Activated CD4-positive, alpha-beta T cell treated with anti-CD3 and anti-CD28 coated beads for 4 hours (primary cell): ENCODE measurements around the gene ETS1.
"Not testable (repeated sequence)": the region's sequence is repeated elsewhere in the genome, so short reads cannot be mapped to it uniquely, and the experiment has no call there.

Source experiments
- DNase-seq, 2 donors: peaks; one replicate each; pipeline ENCODE4 v3.0.0-alpha.2; 2020

The ETS1 gene

GRCh38 chr11:128458321-128458720 is 129.0 kb downstream of the ETS1 start:
- DNase-seq: no peak

- no peak for DNase-seq
Observed at GRCh38 chr11:128457874-128458273, 129.5 kb downstream of the ETS1 start.

- DNase-seq: no peak
Observed at GRCh38 chr11:128456566-128457268, 130.6 kb downstream of the ETS1 start.

DNA sequence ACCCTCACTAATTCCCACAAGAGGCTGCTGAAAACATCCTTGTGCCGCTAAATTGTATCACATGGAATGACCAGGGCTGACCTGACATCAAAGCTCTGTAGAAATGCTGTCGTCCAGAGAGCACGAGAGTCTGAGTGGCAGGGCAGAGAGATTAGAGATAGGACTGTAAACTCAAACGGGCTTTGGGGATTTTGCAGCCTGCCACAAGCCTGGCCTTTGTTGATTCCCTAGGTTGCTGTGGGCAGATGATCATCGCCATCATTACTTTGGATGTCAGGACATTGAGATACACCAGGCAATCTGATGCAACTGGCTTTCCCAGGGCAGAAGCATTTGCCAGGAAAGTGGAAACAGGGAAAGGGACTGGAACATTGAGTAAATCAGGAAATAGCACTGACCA is 131.6 kb downstream of the ETS1 start:
- DNase-seq: no peak

DNA sequence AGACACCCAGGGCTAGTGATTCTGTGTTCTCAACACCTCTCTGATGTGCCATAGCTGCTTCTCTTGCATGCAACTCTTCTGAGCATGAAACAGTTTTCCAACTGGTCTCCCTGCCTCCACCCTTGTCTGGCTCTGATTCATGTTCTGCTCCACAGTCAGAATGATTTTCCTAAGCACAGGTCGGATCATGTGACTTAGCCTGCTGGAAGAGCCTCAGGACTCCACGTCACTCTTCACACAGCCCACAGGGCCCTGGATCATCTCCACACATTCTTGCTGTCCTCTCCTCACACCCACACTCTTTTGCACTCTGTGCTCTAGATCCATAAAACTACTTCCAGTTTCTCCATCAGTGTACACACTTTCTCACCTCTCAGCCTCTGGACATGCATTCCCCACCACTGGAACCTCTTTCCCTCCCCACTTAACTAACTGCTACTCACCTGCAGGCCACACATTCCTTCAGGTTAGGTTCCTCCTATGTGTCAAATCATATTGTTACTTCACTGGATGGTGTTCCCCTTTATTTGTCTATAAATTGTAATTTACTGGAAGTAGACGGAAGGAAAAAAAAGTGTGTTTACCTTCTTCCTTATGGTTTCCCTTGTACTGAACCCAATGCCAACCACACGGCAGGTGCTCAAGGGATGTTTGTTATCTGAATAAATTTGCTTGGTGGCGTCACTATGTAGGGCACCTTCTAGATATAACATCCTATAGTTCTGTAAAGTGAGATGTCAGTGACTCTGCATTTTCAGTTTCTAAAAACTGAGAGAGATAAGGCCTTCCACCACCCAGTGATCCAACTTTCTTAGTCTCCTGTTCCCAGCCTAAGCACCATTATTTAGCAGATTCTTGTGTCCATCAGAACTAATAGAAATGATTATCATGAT is 133.7 kb downstream of the ETS1 start:
- DNase-seq: no peak

- DNase-seq: no peak
Observed at GRCh38 chr11:128451652-128452470, 135.5 kb downstream of the ETS1 start.

- no peak for DNase-seq
Observed at GRCh38 chr11:128450882-128451651, 136.3 kb downstream of the ETS1 start.

DNA sequence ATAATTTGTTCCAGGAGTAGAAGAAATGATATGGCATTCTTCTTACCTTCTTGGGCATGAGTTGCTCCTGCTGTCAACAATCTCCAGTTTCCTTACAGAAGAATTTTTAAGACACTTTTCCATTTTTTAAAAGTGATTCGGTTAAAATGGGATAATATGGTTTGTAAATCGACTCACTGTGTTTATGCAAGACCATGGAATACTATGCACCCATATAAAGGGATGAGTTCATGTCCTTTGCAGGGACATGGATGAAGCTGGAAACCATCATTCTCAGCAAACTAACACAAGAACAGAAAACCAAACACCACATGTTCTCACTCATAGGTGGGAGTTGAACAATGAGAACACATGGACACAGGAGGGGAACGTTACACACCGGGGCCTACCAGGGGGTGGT is 136.9 kb downstream of the ETS1 start:
- not testable (repeated sequence) for DNase-seq

DNA sequence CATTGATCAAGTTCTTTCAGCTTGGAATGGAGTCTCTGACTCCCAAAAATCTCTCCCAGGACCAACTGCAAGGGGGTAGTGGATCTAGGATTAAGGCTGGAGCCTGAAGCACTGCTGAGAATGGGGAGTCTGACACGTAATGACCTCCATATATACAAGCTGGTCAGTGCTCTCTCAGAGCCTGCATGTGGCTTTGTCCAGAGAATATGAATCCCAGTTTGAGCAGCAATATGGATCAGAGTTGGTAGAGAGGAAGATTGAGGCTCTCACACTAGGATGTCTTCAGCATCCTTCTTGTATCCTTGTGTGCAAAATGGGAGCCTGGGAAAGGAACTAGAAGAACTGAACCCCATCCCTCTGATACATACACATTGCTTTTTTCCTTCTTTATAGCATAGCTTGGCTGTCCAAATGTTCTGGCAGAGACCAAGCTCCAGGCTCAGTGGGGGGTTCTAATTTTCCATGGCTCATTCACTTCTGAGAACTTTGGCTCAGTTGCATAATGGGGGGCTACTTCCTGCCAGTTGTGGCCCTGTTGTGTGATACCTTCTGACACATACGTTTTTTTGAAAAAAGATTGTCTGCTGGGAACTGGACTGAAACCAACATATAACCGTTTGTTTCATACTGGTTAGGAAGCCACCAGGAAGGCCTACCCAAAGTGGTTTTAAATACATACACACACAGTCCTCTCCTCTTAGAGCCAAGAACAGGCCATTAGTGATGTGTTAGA is 138.2 kb downstream of the ETS1 start:
- no peak for DNase-seq

DNA sequence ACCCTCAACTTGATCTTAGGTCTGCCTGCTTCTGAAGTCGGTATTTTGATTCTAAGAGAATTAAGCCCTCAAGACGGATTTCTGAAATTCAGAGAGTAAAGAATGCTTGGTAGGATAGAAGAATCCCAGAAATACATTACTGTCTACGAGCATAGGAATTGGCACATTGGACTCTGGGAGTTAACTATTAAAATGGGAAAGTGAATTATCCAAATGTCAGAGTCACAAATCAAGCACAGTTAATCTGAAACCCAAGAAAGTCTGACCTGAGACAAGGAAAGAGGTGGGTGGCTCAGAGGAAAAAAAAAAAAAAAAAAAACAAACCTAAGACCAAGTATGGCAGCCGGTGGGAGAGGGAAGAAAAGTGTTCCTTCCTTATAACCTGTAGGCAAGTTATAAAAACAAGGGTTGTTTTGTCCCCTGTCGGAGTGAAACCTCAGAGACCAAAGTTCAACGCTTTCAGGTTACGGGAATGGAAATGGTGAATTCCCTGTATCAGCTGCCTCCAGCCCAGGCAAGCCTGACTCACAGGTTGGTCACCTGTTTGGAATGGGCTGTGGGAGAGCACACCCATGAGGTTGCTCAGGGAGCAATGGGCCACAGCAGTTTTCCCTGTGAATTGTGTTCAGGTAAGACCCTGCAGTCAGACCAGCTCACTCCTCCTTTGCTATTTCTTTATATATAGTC is 139.0 kb downstream of the ETS1 start:
- no peak for DNase-seq

- no peak for DNase-seq
Observed at GRCh38 chr11:128447233-128447632, 140.1 kb downstream of the ETS1 start.

DNA sequence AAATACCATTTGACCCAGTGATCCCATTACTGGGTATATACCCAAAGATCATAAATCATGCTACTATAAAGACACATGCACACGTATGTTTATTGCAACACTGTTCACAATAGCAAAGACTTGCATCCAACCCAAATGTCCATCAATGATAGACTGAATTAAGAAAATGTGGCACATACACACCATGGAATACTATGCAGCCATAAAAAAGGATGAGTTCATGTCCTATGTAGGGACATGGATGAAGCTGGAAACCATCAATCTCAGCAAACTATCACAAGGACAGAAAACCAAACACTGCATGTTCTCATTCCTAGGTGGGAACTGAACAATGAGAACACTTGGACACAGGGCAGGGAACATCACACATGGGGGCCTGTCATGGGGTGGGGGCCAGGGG is 141.4 kb downstream of the ETS1 start:
- DNase-seq: not testable (repeated sequence)

- DNase-seq: no peak
Observed at GRCh38 chr11:128437136-128437535, 150.2 kb downstream of the ETS1 start.

GRCh38 chr11:128434818-128435217 is 152.5 kb downstream of the ETS1 start:
- no peak for DNase-seq

- DNase-seq: no peak
Observed at GRCh38 chr11:128434411-128434810, 152.9 kb downstream of the ETS1 start.

- DNase-seq: no peak
Observed at GRCh38 chr11:128432926-128433325, 154.4 kb downstream of the ETS1 start.

DNA sequence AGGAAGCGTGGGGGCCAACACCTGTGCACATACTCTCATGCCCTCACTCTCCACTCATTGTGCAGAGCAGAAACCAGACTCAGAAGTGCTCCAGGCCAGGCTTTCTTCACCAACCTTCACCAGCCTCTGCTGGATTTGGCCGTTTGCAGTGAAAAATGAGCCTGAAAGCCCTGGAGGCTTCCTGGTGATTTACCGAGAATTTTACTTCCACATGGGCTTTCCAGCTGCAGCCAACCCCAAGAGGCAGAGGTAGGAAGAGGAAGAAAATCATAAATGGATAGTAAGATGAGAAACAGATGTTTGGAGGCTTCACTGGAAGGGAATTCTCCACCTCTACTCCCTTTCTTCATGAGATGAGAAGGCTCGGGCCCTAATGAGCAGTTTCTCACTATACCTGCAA is 155.4 kb downstream of the ETS1 start:
- DNase-seq: no peak

- DNase-seq: no peak
Observed at GRCh38 chr11:128428935-128429334, 158.4 kb downstream of the ETS1 start.

GRCh38 chr11:128424851-128425285 is 162.5 kb downstream of the ETS1 start:
- DNase-seq: no peak

- DNase-seq: no peak
Observed at GRCh38 chr11:128424271-128424711, 163.1 kb downstream of the ETS1 start.
